IMR-90 (cell line): ENCODE data around the gene ZNF80.

Source experiments
- BHLHE40 ChIP-seq: fragments of 150-350 bp; IDR thresholded peaks from 2 replicates; pipeline ENCODE4 v1.6.1; 2016; ENCODE audit warnings: mild to moderate bottlenecking, low read depth, low read length
- CEBPB ChIP-seq: IDR thresholded peaks from 2 replicates; pipeline ENCODE4 v1.6.1; 2012; ENCODE audit warnings: low read depth, low read length, improper control_type of control experiment
- CTCF ChIP-seq: conservative IDR thresholded peaks from 2 replicates; pipeline ENCODE4 v1.5.1; 2012; ENCODE audit warnings: mild to moderate bottlenecking, low read depth, low read length, improper control_type of control experiment
- ELK1 ChIP-seq: fragments of 150-350 bp; IDR thresholded peaks from 2 replicates; pipeline ENCODE4 v1.6.1; 2016; ENCODE audit warnings: low read depth, mild to moderate bottlenecking, low read length, moderate library complexity, borderline replicate concordance
- MAFK ChIP-seq: IDR thresholded peaks from 2 replicates; pipeline ENCODE4 v1.6.1; 2012; ENCODE audit warnings: low read depth, low read length, improper control_type of control experiment
- MXI1 ChIP-seq: IDR thresholded peaks from 2 replicates; pipeline ENCODE4 v1.6.1; 2012; ENCODE audit warnings: low read depth, mild to moderate bottlenecking, low read length, moderate library complexity, borderline replicate concordance
- POLR2A ChIP-seq: IDR thresholded peaks from 2 replicates; pipeline ENCODE4 v1.6.1; 2012; ENCODE audit warnings: mild to moderate bottlenecking, low read depth, low read length
- USF2 ChIP-seq: fragments of 150-350 bp; IDR thresholded peaks from 2 replicates; pipeline ENCODE4 v1.6.1; 2017; ENCODE audit warnings: mild to moderate bottlenecking, antibody characterized with exemption, low read length, low read depth

GRCh38 chr3:114260152-114260551 is 22.8 kb upstream of the ZNF80 start:
- TF ChIP-seq POLR2A (no peak), CTCF (no peak), MXI1 (no peak), CEBPB (no peak), BHLHE40 (no peak), USF2 (no peak), ELK1 (no peak), MAFK (no peak)
